ENCODE measurements around the gene NEU3.

NEU3 gene

GRCh38 chr11:75055511-75055910, 66.8 kb downstream of the NEU3 start:
- peak; percentile 43 for DNase-seq (ENCODE audit: low read depth)

GRCh38 chr11:75056814-75057213, 68.1 kb downstream of the NEU3 start:
- DNase-seq (ENCODE audit: low read depth) = peak; percentile 10
- H3K4me3 ChIP-seq (ENCODE audit: control insufficient read depth, low read depth, low read length) = no peak overlapping the region
- no peak for TF ChIP-seq CTCF (conservative IDR thresholded peaks at IDR 0.05; ENCODE audit: control insufficient read depth, insufficient read depth, low read depth, low read length)

More at GRCh38 chr11:75055511-75055910, 66.8 kb downstream of the NEU3 start:
- no peak for TF ChIP-seq CTCF (conservative IDR thresholded peaks at IDR 0.05; ENCODE audit: control insufficient read depth, insufficient read depth, low read depth, low read length)
- no peak overlapping the region for H3K4me3 ChIP-seq (ENCODE audit: control insufficient read depth, low read depth, low read length)

- DNase-seq (ENCODE audit: low read depth) = no peak
- TF ChIP-seq CTCF (conservative IDR thresholded peaks at IDR 0.05; ENCODE audit: control insufficient read depth, insufficient read depth, low read depth, low read length) = no peak
- H3K4me3 ChIP-seq (ENCODE audit: control insufficient read depth, low read depth, low read length) = no peak overlapping the region
These were observed 70.6 kb downstream of the NEU3 start for GRCh38 chr11:75059299-75059698.

GRCh38 chr11:75063741-75064314, 75.1 kb downstream of the NEU3 start:
- no peak for TF ChIP-seq CTCF (conservative IDR thresholded peaks at IDR 0.05; ENCODE audit: control insufficient read depth, insufficient read depth, low read depth, low read length)
- DNase-seq (ENCODE audit: low read depth) = peak; percentile 67

GRCh38 chr11:75066061-75066460, 77.3 kb downstream of the NEU3 start:
- DNase-seq (ENCODE audit: low read depth) = peak; percentile 63
- no peak for TF ChIP-seq CTCF (conservative IDR thresholded peaks at IDR 0.05; ENCODE audit: control insufficient read depth, insufficient read depth, low read depth, low read length)
- H3K4me3 ChIP-seq (ENCODE audit: control insufficient read depth, low read depth, low read length) = no peak overlapping the region

More at GRCh38 chr11:75063741-75064314, 75.1 kb downstream of the NEU3 start:
- no peak overlapping the region for H3K4me3 ChIP-seq (ENCODE audit: control insufficient read depth, low read depth, low read length)

Measured in fibroblast of mammary gland (primary cell).